A549 (cell line): ENCODE results near the gene SACM1L. TPM values are rescaled to one million over a fixed set of nuclear protein-coding genes. Genes with fewer than 3 reads are reported as not detected.

ENCODE experiments used
- ATAC-seq, 2 experiments: fragments of 200-7000 bp in 1 of 2; fragments of >200 bp in 1 of 2; cut with Nextera tagmentation in 1 of 2; cut with Tn5 transposase in 1 of 2; 3 replicates each; pipeline versions ENCODE4 v1.8.0 to v1.9.1; 2018 to 2020; ENCODE audit warnings: mild to moderate bottlenecking in 1 of 2, moderate library complexity in 1 of 2
- CTCF ChIA-PET: fragments of 300-600 bp; sonication (Branson Sonifier 250); formaldehyde crosslinking; extraction: SDS; loops from one replicate; lab custom pipeline; 2021; ENCODE audit warnings: antibody characterized with exemption, inconsistent platforms; lab: Yijun Ruan, JAX
- POLR2A ChIA-PET: fragments of 350-600 bp; formaldehyde crosslinking; extraction: SDS; loops from one replicate; lab custom pipeline; 2021; ENCODE audit warnings: antibody characterized with exemption, inconsistent platforms; lab: Yijun Ruan, JAX
- DNase-seq, 2 experiments: peaks; one replicate each; pipeline versions ENCODE4 v3.0.0 to v3.0.0-alpha.2; 2011 to 2016; ENCODE audit warnings: low read depth in 1 of 2, low spot score in 1 of 2
- FAIRE-seq: peaks from 2 replicates; lab custom pipeline; 2011; peaks lifted over from hg19 to GRCh38; lab: Jason Lieb, UNC
- H3K27ac ChIP-seq, 2 experiments: fragments of >200 bp; sonication (Bioruptor Twin); formaldehyde crosslinking; 3 replicates each; pipeline ENCODE4 v1.5.1; 2016 to 2017
- H3K4me1 ChIP-seq: fragments of >200 bp; sonication (Bioruptor Twin); formaldehyde crosslinking; 3 replicates; pipeline ENCODE4 v1.6.1; 2016
- H3K4me2 ChIP-seq: fragments of >200 bp; sonication (Bioruptor Twin); formaldehyde crosslinking; 3 replicates; pipeline ENCODE4 v1.6.1; 2016
- H3K4me3 ChIP-seq: fragments of >200 bp; sonication (Bioruptor Twin); formaldehyde crosslinking; 3 replicates; pipeline ENCODE4 v1.5.1; 2016
- H3K9me3 ChIP-seq: fragments of >200 bp; sonication (Bioruptor Twin); formaldehyde crosslinking; 3 replicates; pipeline ENCODE4 v1.6.1; 2016
- ATOH8 ChIP-seq: fragments of 250-450 bp; sonication (Bioruptor Pico); IDR thresholded peaks from 2 replicates; pipeline ENCODE4 v1.5.0; 2020; ENCODE audit warnings: low read depth, mild to moderate bottlenecking, moderate library complexity
- BCL3 ChIP-seq: fragments of >200 bp; sonication (Bioruptor Twin); formaldehyde crosslinking; IDR thresholded peaks from 3 replicates; pipeline ENCODE4 v1.6.1; 2016
- CBX2 ChIP-seq: fragments of 200-600 bp; sonication (generic); IDR thresholded peaks from 2 replicates; pipeline ENCODE4 v1.6.1; 2016; ENCODE audit warnings: low read depth, mild to moderate bottlenecking, borderline replicate concordance
- CBX8 ChIP-seq: fragments of 200-600 bp; sonication (generic); IDR thresholded peaks from 2 replicates; pipeline ENCODE4 v1.6.1; 2016
- CHD4 ChIP-seq: fragments of 200-600 bp; sonication (generic); IDR thresholded peaks from 2 replicates; pipeline ENCODE4 v1.6.1; 2016; ENCODE audit warnings: antibody characterized with exemption, mild to moderate bottlenecking, borderline replicate concordance
- CTCF ChIP-seq: fragments of >200 bp; sonication (Bioruptor Twin); formaldehyde crosslinking; IDR thresholded peaks from 3 replicates; pipeline ENCODE4 v1.5.1; 2016
- ELK1 ChIP-seq: fragments of 150-350 bp; IDR thresholded peaks from 2 replicates; pipeline ENCODE4 v1.6.1; 2014; ENCODE audit warnings: low read depth, mild to moderate bottlenecking, low read length
- FOSB ChIP-seq: fragments of 250-450 bp; sonication (Bioruptor Pico); IDR thresholded peaks from 2 replicates; pipeline ENCODE4 v1.5.0; 2020; ENCODE audit warnings: mild to moderate bottlenecking, moderate library complexity
- FOXS1 ChIP-seq: fragments of 250-450 bp; sonication (Bioruptor Pico); IDR thresholded peaks from 2 replicates; pipeline ENCODE4 v1.5.0; 2020; ENCODE audit warnings: mild to moderate bottlenecking, moderate library complexity
- GATA3 ChIP-seq: IDR thresholded peaks from 2 replicates; pipeline ENCODE4 v1.6.1; 2012; ENCODE audit warnings: borderline replicate concordance
- HDAC2 ChIP-seq: fragments of 200-600 bp; sonication (generic); IDR thresholded peaks from 2 replicates; pipeline ENCODE4 v1.6.1; 2016
- HES2 ChIP-seq: fragments of >200 bp; sonication (Bioruptor Twin); formaldehyde crosslinking; IDR thresholded peaks from 2 replicates; pipeline ENCODE4 v1.6.1; 2016
- HEYL ChIP-seq: fragments of 250-450 bp; sonication (Bioruptor Pico); IDR thresholded peaks from 2 replicates; pipeline ENCODE4 v1.8.0; 2021; ENCODE audit warnings: mild to moderate bottlenecking, moderate library complexity
- HOXA7 ChIP-seq: fragments of 250-450 bp; sonication (Bioruptor Pico); IDR thresholded peaks from 2 replicates; pipeline ENCODE4 v1.5.0; 2020; ENCODE audit warnings: mild to moderate bottlenecking, moderate library complexity
- HOXB13 ChIP-seq: fragments of 250-450 bp; sonication (Bioruptor Pico); IDR thresholded peaks from 2 replicates; pipeline ENCODE4 v1.5.0; 2020; ENCODE audit warnings: low read depth, mild to moderate bottlenecking, moderate library complexity
- KDM1A ChIP-seq: fragments of 200-600 bp; sonication (generic); IDR thresholded peaks from 2 replicates; pipeline ENCODE4 v1.6.1; 2016; ENCODE audit warnings: low read depth, mild to moderate bottlenecking
- KDM5A ChIP-seq: fragments of 200-600 bp; sonication (generic); IDR thresholded peaks from 2 replicates; pipeline ENCODE4 v1.6.1; 2016; ENCODE audit warnings: antibody characterized with exemption, mild to moderate bottlenecking
- MAX ChIP-seq: IDR thresholded peaks from 2 replicates; pipeline ENCODE4 v1.6.1; 2012
- MAZ ChIP-seq: fragments of 150-350 bp; IDR thresholded peaks from 2 replicates; pipeline ENCODE4 v1.6.1; 2014; ENCODE audit warnings: antibody characterized with exemption, low read depth, low read length, borderline replicate concordance
- NFE2L2 ChIP-seq: fragments of 150-350 bp; conservative IDR thresholded peaks from 2 replicates; pipeline ENCODE4 v1.6.1; 2014; ENCODE audit warnings: low read length
- NPAS2 ChIP-seq: fragments of 250-450 bp; sonication (Bioruptor Pico); IDR thresholded peaks from 2 replicates; pipeline ENCODE4 v1.8.0; 2022; ENCODE audit warnings: mild to moderate bottlenecking, moderate library complexity, borderline replicate concordance
- PBX3 ChIP-seq: IDR thresholded peaks from 2 replicates; pipeline ENCODE4 v1.6.1; 2012
- POLR2A ChIP-seq: IDR thresholded peaks from 2 replicates; pipeline ENCODE4 v1.6.1; 2012; ENCODE audit warnings: mild to moderate bottlenecking, low read length
- RAD21 ChIP-seq, 2 experiments: fragments of >200 bp in 1 of 2; sonication (Bioruptor Twin) in 1 of 2; formaldehyde crosslinking in 1 of 2; IDR thresholded peaks in 1 of 2; conservative IDR thresholded peaks in 1 of 2; 2 replicates in 1 of 2; 3 replicates in 1 of 2; pipeline ENCODE4 v1.6.1; 2012 to 2018; ENCODE audit warnings: inconsistent platforms in 1 of 2
- RNF2 ChIP-seq: fragments of 200-600 bp; sonication (generic); IDR thresholded peaks from 2 replicates; pipeline ENCODE4 v1.6.1; 2016; ENCODE audit warnings: low read depth, mild to moderate bottlenecking, antibody characterized with exemption, moderate library complexity, borderline replicate concordance
- SMC3 ChIP-seq: fragments of >200 bp; sonication (Bioruptor Twin); formaldehyde crosslinking; IDR thresholded peaks from 3 replicates; pipeline ENCODE4 v1.6.1; 2018; ENCODE audit warnings: inconsistent platforms
- ZFP36 ChIP-seq: fragments of 450-650 bp; IDR thresholded peaks from 2 replicates; pipeline ENCODE4 v1.6.1; 2014; ENCODE audit warnings: borderline replicate concordance; ENCODE audit not compliant: partially characterized antibody
- WGBS: methylation state at CpG from one replicate; pipeline ENCODE4 v1.1.6; 2017; ENCODE audit errors: missing lambda C conversion rate; 5-methylcytosine and 5-hydroxymethylcytosine counted together
- polyA plus RNA-seq, 4 experiments: library from polyadenylated mRNA; depleted of rRNA in 3 of 4; stranded (reverse); fragments of >200 nt; fragmentation: RNase III in 1 of 4; extraction: RNeasy Plus Mini Kit Qiagen cat#74134 plus additional on column Dnase treatment in 1 of 4; gene quantifications; 2 replicates in 3 of 4; 3 replicates in 1 of 4; pipeline ENCODE4 v1.2.3, GENCODE V29; 2011 to 2017

The SACM1L gene
- polyA plus RNA-seq, 2 of the 4 experiments (the other 2 are of a cell fraction): 21.1 to 27.8 TPM

- no peaks in the 10 kb centered on the region for H3K9me3 ChIP-seq
- ChIA-PET CTCF (interaction anchor here (1.0 kb wide), 1 partner anchor 24 kb away, joined by 3 read pairs; no protein-coding TSS in a partner anchor), POLR2A (no interaction called here)
- no peak overlapping the region for H3K4me3 ChIP-seq
- 53% methylated on average over 2 of the region's 2 CpGs for WGBS
- TF ChIP-seq RNF2 (no peak), CHD4 (no peak), MAX (no peak), NPAS2 (no peak), SMC3 (no peak), NFE2L2 (no peak), BCL3 (no peak), PBX3 (no peak), GATA3 (no peak), HOXA7 (CRISPR knock-in tag) (no peak), HDAC2 (no peak), ELK1 (no peak), CTCF (no peak), CBX8 (no peak), MAZ (no peak), FOXS1 (CRISPR knock-in tag) (no peak)
- H3K4me1 ChIP-seq: peaks cover 96% of the 10 kb centered on the region
- peak overlapping the region; percentile 74; the same call in 2 of the 3 replicates for H3K4me2 ChIP-seq
- FAIRE-seq: no peak
- peak overlapping the region; percentile 97 to 98 for H3K27ac ChIP-seq
- DNase-seq: no peak
- no peak for ATAC-seq
Measured at GRCh38 chr3:45641756-45642155, 47.4 kb upstream of the SACM1L start.

GRCh38 chr3:45642731-45643152 lies 46.5 kb upstream of the SACM1L start:
- Histone ChIP-seq H3K4me3 (no peak overlapping the region), H3K4me2 (peak overlapping the region; percentile 74), H3K27ac (peak overlapping the region; percentile 97 to 98), H3K9me3 (no peaks in the 10 kb centered on the region), H3K4me1 (peaks cover 94% of the 10 kb centered on the region)
- peak in 1 of 2 experiments; percentile 51 for DNase-seq
- TF ChIP-seq BCL3 (no peak), HOXB13 (CRISPR knock-in tag) (no peak), KDM1A (no peak), ATOH8 (CRISPR knock-in tag) (no peak), FOXS1 (CRISPR knock-in tag) (no peak), FOSB (CRISPR knock-in tag) (no peak), ZFP36 (no peak), GATA3 (no peak), POLR2A (no peak), KDM5A (no peak), HEYL (CRISPR knock-in tag) (no peak), HES2 (no peak), RAD21 (conservative IDR thresholded peaks at IDR 0.05 in 1 of 2, IDR thresholded peaks at IDR 0.05 in 1 of 2) (no peak), CBX2 (no peak), HOXA7 (CRISPR knock-in tag) (no peak)
- WGBS: 57% methylated on average over 6 of the region's 6 CpGs
- no peak for ATAC-seq
- CTCF ChIA-PET: interaction anchor here (1.0 kb wide), 1 partner anchor 23 kb away, joined by 3 read pairs; no protein-coding TSS in a partner anchor
- no peak for FAIRE-seq
- POLR2A ChIA-PET: no interaction called here
